Medulla oblongata (tissue), 1 donor: Measurements from ENCODE around the gene SRR.
"Not testable (repeated sequence)": the region's sequence is repeated elsewhere in the genome, so short reads cannot be mapped to it uniquely, and the experiment has no call there.

Source experiments
- DNase-seq: peaks from one replicate; pipeline ENCODE4 v3.0.0-alpha.2; 2015; ENCODE audit errors: extremely low spot score

The SRR gene

GRCh38 chr17:2289878-2290478 is 13.8 kb upstream of the SRR start:
- no peak for DNase-seq

DNA sequence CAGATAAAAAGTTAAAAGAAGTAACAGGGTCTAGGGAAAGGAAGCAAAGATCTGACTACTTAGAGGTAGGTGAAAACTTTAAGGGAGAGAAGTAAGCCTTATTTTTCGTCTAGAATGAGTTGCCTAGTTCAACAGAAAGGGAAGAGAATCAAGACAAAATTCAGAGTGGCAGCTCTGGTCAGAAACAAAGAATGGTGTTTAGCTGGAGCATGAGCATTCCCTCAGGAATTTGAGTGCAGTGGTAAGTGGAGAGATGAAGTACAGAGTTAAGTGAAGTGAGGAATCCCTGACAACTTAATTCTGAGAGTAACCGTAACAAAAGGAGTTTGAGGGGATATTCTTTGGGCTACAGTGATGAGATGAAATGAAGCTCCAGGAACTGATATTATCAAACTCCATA is 11.7 kb upstream of the SRR start:
- DNase-seq: no peak

GRCh38 chr17:2295575-2295974 is 8.2 kb upstream of the SRR start:
- no peak for DNase-seq

DNA sequence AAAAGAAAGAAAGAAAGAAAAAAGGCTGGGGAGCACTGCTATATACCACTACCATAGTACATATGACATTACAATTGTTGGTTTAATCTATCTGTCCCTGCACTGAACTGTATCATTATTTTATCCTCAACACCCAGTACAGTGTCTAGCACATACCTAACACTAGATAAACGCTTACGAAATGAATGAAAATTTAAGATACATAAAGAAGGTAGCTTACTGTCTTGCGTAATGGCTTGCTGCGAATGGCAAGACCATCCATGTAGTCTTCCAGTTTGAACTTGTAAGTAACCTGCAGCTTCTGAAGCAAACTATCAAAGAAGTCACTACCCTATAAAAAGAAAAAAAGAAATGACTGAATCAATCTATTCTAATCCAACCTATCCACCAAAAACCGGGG is 6.7 kb upstream of the SRR start:
- no peak for DNase-seq

DNA sequence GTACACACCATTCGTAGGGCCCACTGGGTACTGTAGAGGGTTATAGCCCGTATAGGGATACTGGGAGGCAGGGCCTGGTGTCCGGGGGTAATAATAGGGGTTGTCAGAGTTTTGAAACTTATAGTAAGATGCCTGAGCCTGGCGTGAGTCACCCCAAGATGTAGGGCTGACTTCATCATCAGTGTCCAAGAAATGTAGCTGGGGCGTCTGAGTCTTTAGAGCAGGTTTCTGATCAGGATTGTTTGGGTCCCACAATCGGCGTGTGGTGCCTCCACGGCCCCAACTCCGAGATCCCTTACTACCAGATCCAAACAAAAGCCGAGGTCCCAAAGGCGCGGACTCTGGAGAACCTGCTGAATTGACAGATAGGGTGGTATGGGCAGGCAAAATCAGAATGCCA is 4.6 kb upstream of the SRR start:
- no peak for DNase-seq

- no peak for DNase-seq
Observed at GRCh38 chr17:2299756-2300155, 4.0 kb upstream of the SRR start.

GRCh38 chr17:2302778-2303203 is 959 bp upstream of the SRR start:
- DNase-seq: no peak

- no peak for DNase-seq
Observed at GRCh38 chr17:2304931-2305330, 1.2 kb downstream of the SRR start.

DNA sequence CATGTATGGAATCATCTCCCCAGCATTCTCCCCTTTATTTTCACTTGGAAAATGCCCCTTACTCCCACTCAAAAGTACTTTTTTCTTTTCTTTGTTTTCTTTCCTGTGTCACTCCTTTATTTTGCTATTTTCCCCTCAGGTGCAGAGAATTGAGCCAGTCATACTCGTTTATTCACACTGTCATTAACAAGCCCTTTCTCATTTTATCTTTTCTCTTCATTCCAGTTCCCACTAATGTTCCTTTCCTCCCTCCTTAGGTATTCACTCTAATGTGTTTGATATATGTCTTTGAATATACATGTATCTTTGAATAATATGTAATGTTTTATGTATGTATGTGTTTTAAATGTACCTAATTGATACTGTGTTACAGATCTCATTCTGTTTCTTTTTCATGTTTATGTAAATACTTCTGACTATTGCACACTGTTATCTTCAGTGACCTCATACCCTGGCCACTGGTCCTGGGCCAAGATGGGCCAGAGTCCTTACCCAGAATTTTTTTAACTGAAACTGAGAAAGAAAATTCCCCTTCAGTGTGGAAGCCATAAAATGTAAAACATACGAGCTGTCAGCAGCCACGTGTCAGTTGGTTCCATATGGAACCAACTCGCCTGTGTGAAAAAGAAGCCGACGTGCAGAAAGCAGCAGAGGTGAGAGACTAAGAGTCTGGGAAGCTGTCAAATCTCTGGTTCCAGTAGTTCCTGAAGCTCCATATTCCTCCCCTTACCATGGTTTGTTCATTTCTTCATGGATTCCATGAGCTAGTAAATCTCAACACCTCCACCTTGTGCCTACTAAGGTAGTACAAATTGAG is 5.8 kb downstream of the SRR start:
- DNase-seq: no peak

- DNase-seq: no peak
Observed at GRCh38 chr17:2312736-2313135, 9.0 kb downstream of the SRR start.

DNA sequence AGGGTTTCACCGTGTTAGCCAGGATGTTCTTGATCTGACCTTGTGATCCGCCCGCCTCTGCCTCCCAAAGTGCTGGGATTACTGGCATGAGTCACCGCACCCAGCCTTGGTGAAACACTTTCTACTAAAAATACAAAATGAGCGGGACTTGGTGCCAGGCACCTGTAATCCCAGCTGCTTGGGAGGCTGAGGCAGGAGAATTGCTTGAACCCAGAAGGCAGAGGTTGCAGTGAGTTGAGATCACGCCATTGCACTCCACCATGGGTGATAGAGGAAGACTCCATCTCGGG is 13.1 kb downstream of the SRR start:
- DNase-seq: not testable (repeated sequence)

DNA sequence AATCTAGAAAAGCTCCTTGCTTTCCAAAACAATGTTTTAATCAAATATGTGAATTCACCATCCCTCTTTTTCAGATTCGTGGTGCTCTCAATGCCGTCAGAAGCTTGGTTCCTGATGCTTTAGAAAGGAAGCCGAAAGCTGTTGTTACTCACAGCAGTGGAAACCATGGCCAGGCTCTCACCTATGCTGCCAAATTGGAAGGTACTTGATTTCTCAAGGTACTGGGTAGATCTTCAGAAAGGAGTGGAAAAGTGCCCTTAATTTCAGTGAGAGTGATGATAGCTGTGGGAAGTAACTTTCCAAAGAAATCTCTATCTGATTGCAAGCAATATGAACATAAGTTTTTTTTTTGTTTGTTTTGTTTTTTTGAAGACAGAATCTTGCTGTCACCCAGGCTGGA is 14.0 kb downstream of the SRR start:
- DNase-seq: no peak

DNA sequence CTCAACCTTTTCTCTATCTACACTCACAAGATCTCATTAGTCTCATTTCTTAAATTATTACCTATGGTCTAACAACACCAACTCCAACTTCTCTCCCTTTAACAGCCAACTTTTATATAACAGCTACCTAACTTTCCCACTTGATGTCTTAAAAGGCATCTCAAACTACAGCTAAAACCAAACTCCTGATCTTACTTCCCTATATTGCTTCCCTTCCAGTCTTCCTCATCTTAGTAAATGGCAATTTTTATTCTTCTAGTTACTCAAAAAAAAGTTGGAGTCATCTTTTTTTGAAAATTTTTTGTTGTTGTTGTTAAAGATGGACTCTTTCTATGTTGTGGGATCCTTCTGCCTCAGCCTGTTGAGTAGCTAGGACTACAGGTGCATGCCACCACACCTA is 15.3 kb downstream of the SRR start:
- DNase-seq: no peak

DNA sequence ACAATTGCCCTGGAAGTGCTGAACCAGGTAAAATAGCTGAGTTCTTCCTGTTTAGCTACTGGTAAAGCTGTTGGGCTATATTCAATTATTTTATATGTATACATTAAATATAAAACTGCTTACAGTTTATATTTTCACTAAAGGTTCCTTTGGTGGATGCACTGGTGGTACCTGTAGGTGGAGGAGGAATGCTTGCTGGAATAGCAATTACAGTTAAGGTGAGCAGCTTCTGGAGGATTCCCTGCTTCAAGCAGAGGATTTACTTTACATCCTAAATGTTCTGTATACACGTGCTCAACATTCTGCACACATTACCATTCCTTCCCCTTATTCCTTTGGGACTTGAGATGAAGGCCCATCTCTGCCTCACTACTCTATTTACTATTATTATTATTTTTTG is 17.6 kb downstream of the SRR start:
- DNase-seq: no peak

DNA sequence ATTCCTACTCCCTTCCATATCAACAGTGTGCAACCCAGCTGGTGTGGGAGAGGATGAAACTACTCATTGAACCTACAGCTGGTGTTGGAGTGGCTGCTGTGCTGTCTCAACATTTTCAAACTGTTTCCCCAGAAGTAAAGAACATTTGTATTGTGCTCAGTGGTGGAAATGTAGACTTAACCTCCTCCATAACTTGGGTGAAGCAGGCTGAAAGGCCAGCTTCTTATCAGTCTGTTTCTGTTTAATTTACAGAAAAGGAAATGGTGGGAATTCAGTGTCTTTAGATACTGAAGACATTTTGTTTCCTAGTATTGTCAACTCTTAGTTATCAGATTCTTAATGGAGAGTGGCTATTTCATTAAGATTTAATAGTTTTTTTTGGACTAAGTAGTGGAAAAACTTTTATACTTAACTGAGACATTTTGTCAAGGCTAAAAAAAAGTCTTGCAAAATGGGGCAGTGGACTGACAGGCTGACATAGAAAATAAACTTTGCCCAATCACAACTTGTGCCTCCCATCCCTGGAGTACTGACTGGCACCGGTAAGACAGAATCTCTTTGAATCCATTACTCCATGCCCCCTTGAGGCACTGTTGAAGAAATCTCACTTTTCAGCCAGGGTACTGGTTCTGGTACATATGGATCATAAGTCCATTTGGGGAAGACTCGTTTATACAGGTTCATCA is 20.0 kb downstream of the SRR start:
- no peak for DNase-seq

DNA sequence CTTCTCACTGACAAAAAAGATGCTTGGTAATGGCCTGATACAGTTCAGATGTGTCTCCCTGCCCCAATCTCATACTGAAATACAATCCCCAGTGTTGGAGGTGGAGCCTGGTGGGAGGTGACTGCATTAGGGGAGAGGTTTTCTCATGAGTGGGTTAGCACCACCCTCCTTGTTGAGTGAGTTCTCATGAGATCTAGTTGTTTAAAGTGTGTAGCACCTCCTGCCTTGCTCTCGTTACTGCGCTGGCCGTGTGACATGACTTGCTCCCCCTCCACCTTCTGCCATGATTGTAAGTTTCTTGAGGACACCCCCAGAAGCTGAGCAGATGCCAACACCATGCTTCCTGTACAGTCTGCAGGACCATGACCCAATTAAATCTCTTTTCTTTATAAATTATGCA is 27.6 kb downstream of the SRR start:
- no peak for DNase-seq

- peak; percentile 14 for DNase-seq
Observed at GRCh38 chr17:2335726-2336214, 32.0 kb downstream of the SRR start.

DNA sequence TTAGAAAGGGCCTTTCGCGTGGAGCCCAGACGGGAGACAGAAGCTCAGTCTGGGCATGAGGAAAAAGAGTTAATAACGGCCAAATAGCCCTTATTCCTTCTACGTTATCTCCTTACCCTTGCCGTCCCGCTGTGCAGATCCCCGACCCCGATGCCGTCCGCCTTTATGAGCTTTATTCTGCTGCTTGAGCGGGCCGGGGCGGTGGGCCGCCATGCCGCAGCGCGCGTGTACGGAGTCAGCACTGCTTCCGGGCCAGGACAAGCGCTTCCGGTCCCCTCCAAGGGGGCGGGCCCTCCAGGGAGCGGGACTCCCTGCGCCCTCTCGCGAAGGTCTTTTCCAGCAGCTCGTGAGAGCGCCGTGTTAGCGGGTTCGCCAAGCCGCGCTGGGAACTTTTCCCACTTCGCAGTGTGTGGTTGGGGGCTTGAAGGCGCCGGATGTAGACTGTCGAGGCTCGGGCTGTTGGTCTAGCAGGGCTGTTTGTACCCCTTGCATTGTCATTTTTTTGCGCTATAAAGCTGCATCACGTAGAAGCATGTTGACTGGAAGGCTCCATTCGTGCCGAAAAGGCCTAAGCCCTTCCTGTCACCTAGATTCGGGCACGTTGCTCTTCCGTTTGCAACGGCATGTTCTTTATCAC is 32.6 kb downstream of the SRR start, which contains the start of gene TSR1:
Gene TSR1, minus strand, starts transcription at position 243 of the 637 bp plus-strand sequence. Its CDS starts 30 bp downstream, at position 213.
- peak; percentile 95 for DNase-seq

DNA sequence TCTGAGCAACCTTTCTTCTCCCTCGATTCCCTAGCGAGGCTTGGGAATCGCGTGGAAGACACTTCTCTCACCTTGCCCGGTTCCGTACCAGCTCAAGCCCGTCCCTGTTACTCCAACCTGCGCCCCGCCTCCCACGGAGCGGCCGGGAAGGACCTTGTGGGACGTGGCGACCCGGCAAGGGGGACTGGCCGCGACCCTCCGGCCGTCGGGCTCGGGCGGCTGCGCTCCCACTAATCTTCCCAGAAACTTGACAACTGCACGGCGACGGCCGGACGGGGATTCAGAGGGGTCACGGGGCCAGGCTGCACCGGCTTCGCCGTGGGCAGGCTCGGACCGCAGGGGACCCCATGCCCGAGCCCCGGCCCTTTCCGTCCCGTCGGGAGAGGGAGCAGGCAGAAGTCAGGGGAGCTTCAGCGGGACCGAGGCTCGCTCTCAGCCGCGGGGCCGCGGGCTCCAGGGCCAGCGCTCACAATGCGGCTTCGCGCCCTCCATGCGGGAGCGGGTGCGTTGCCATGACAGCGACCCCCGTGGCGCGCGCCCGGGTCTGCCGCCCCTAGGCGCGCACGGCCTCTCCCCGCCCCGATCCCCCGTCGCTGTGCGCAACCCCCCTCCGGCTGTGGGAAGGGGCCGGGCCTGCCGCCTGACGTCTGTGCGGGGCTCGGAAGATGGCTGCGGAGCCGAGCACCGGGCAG is 33.2 kb downstream of the SRR start, which contains the start of gene SGSM2:
Gene SGSM2, plus strand, starts transcription at position 650 of the 692 bp plus-strand sequence. CDS start 188 bp downstream, outside the sequence.
- peak; percentile 50 for DNase-seq

DNA sequence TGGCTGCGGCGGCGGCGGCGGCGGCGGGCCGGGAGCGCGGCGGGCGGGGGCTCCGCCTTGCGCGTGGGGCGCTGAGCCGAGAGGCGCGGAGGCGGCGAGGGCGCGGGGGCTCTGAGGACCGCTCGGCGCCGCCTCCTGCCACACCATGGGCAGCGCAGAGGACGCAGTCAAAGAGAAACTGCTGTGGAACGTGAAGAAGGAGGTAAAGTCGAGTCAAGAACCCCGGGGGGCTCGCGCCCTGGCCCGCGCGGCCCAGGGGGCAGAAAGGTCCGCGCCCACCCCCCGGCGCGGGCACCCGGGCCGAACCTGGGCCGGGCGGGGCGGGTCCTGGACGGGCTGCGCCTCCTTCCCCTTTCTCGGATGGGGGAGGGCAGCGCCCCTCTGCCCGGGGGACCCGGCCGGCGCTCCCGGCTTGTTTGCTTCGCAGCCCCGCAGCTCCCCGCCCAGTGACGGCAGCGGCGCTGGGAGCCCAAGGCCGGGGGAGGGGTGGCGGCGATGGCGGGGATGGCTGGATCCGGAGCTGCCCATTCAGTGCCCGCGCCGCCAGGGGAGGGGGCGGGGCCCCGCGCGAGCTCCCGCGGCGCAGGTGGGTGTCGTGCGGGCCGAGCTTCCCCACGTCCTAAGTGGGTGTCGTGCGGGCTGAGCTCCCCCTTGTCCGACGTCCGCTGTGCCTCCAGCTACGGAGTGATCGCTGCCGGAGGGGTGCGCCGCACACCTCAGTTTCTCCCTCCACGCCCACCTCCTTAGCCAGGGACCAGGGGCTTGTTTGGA is 34.0 kb downstream of the SRR start:
- peak; percentile 42 for DNase-seq

DNA sequence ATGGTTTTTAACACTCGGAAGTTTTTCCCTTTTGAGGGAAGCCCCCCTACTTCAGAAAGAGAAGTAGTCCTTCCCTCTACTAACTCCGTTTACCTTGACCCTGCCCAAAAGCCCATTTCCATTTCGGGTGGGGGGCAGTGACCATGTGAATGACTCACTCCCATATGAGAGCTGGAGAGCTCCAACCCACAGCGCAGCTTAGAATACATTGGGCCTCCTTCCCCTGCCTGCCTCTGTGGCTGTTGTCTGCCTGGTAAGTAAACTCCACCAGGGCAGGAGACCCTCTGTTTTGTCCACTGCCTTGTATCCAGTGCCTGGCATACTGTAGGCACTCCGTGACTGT is 34.5 kb downstream of the SRR start:
- DNase-seq: peak; percentile 9
